H1 (cell line): ENCODE results near the gene CCDC8.
"Not testable (repeated sequence)": the region's sequence is repeated elsewhere in the genome, so short reads cannot be mapped to it uniquely, and the experiment has no call there.

Experiments used
- CEBPB ChIP-seq: IDR thresholded peaks from 2 replicates; pipeline ENCODE4 v1.6.1; 2012; ENCODE audit warnings: low read depth, low read length
- EP300 ChIP-seq, 2 experiments: IDR thresholded peaks; 1 replicate in 1 of 2; 2 replicates in 1 of 2; pipeline ENCODE4 v1.6.1; 2011 to 2012; ENCODE audit warnings: low read depth in 2 of 2, low read length in 2 of 2, mild to moderate bottlenecking in 2 of 2, borderline replicate concordance in 1 of 2, inconsistent platforms in 1 of 2, moderate library complexity in 1 of 2
- EZH2 ChIP-seq: fragments of 200-600 bp; sonication (generic); IDR thresholded peaks from 2 replicates; pipeline ENCODE4 v1.7.1; 2012; ENCODE audit warnings: low read depth, mild to moderate bottlenecking, moderate library complexity, low read length, inconsistent platforms; ENCODE audit not compliant: severe bottlenecking
- TAF1 ChIP-seq: IDR thresholded peaks from 2 replicates; pipeline ENCODE4 v1.6.1; 2011; ENCODE audit warnings: mild to moderate bottlenecking, low read depth, low read length

DNA sequence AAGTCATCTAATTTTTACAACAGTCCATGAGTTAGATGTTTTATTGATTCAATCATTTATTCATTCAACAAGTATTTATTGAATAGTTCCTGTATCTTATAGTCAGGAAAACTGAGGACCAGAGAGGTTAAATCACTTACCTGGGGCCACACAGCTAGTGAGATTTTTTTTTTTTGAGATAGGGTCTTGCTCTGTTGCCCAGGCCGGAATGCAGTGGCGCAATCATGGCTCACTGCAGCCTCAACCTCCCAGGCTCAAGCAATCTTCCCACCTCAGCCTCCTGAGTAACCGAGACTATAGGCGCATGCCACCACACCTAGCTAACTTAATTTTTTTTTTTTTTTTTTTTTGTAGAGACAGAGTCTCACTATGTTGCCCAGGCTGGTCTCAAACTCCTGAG, 22.3 kb upstream of the CCDC8 start:
- not testable (repeated sequence) for TF ChIP-seq CEBPB; EZH2; EP300 (IDR thresholded peaks at IDR 0.05; ENCODE audit: borderline replicate concordance in 1 of 2, low read depth in 2 of 2, low read length in 2 of 2); TAF1
